Ishikawa (cell line): ENCODE data around the gene SPTAN1.

ENCODE experiments used
- CEBPB ChIP-seq: IDR thresholded peaks from 2 replicates; pipeline ENCODE4 v1.6.1; 2012
- CREB1 ChIP-seq: IDR thresholded peaks from 2 replicates; pipeline ENCODE4 v1.6.1; 2012; ENCODE audit warnings: low read depth
- EGR1 ChIP-seq: IDR thresholded peaks from 2 replicates; pipeline ENCODE4 v1.6.1; 2012
- EP300 ChIP-seq: IDR thresholded peaks from 2 replicates; pipeline ENCODE4 v1.6.1; 2012; ENCODE audit warnings: borderline replicate concordance
- FOXM1 ChIP-seq: IDR thresholded peaks from 2 replicates; pipeline ENCODE4 v1.6.1; 2012; ENCODE audit warnings: low read depth, borderline replicate concordance
- REST ChIP-seq: IDR thresholded peaks from 2 replicates; pipeline ENCODE4 v1.6.1; 2012; ENCODE audit warnings: low read depth, mild to moderate bottlenecking
- TAF1 ChIP-seq: IDR thresholded peaks from 2 replicates; pipeline ENCODE4 v1.6.1; 2012; ENCODE audit warnings: low read depth, mild to moderate bottlenecking
- TCF12 ChIP-seq: IDR thresholded peaks from 2 replicates; pipeline ENCODE4 v1.6.1; 2012; ENCODE audit warnings: low read depth
- TEAD4 ChIP-seq: IDR thresholded peaks from 2 replicates; pipeline ENCODE4 v1.6.1; 2012
- USF1 ChIP-seq: IDR thresholded peaks from 2 replicates; pipeline ENCODE4 v1.6.1; 2012
- YY1 ChIP-seq: IDR thresholded peaks from 2 replicates; pipeline ENCODE4 v1.6.1; 2012; ENCODE audit warnings: low read depth
- ZBTB7A ChIP-seq: IDR thresholded peaks from 2 replicates; pipeline ENCODE4 v1.6.1; 2012; ENCODE audit warnings: low read depth
- TF ChIP-seq, protein P1 (sequence below): IDR thresholded peaks from 2 replicates; pipeline ENCODE4 v1.6.1; 2012

DNA sequence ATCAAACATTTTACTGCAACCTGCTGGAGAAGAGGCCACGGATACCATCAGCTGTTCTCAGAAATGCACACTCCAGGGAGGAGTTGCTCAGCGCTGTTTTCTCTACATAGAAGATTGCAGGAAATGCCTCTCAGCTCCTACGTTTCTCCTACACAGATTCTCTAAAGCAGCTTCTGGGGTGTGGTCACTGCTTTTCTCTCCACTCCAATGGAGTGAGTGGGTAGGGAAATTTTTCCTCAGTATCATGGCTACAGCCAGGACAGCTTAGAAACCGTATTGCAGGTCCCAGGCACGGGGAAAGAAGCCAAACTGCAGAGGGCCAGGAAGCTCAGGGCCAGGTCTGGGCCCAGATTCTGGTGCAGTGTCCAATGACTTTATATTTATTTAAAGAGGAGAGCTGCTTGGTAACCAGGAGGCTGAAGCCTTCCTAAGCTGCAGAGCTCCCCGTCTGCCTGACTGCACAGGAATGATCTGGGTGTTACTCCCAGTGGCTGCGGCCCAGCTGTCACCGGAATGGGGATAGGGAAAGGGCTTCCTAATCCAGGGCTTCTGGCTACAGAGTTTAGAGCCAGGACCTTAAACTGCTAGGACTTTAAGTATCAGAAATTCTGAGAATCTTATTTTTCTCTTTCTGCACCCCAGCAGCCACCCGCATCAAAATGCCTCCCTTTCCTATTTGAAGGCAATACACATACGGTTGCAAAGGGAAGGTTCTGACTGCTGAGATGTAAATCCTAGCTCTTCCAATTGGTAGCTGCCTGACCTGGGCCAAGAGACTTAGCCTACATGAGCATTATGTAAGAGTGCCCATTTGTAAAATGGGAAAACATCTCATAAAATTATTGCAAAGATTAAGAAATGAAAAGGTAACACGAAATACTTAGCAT lies 1.4 kb upstream of the SPTAN1 start:
- no peak for TF ChIP-seq CREB1
- TF ChIP-seq TAF1: no peak
- TF ChIP-seq YY1: no peak
- no peak for TF ChIP-seq EGR1
- TF ChIP-seq FOXM1: no peak
- TF ChIP-seq EP300: no peak; the same call in 1 of the 2 replicates
- TF ChIP-seq REST: no peak
- no peak for TF ChIP-seq CEBPB
- TF ChIP-seq TEAD4: no peak
- TF ChIP-seq TCF12: no peak
- TF ChIP-seq, protein P1, sequence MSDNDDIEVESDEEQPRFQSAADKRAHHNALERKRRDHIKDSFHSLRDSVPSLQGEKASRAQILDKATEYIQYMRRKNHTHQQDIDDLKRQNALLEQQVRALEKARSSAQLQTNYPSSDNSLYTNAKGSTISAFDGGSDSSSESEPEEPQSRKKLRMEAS: no peak
- TF ChIP-seq ZBTB7A: no peak
- TF ChIP-seq USF1: no peak
